ENCODE results near the gene ELANE. TPM values are rescaled to one million over a fixed set of nuclear protein-coding genes. Genes with fewer than 3 reads are reported as not detected.
"Not testable (repeated sequence)": the region's sequence is repeated elsewhere in the genome, so short reads cannot be mapped to it uniquely, and the experiment has no call there.

ELANE gene
- total RNA-seq, 1 donor from 2014 or later: 1.3 TPM

- no peak for DNase-seq (ENCODE audit: low spot score)
Measured at GRCh38 chr19:813219-814151, 38.6 kb upstream of the ELANE start.

GRCh38 chr19:814152-815078, 37.7 kb upstream of the ELANE start:
- DNase-seq (ENCODE audit: low spot score): no peak

GRCh38 chr19:815079-815774, 36.9 kb upstream of the ELANE start:
- DNase-seq (ENCODE audit: low spot score): no peak

GRCh38 chr19:815775-816499, 36.2 kb upstream of the ELANE start:
- DNase-seq (ENCODE audit: low spot score): no peak

- no peak for DNase-seq (ENCODE audit: low spot score)
Measured at GRCh38 chr19:816500-816857, 35.6 kb upstream of the ELANE start.

- not testable (repeated sequence) for DNase-seq (ENCODE audit: low spot score)
Measured at GRCh38 chr19:820212-820611, 31.9 kb upstream of the ELANE start.

GRCh38 chr19:821231-821824, 30.8 kb upstream of the ELANE start:
- no peak for DNase-seq (ENCODE audit: low spot score)

GRCh38 chr19:821825-822503, 30.1 kb upstream of the ELANE start, which contains the start of gene PLPPR3:
PLPPR3 (minus strand) TSS chr19:821955; CDS start chr19:821559, 396 bp downstream.
- DNase-seq (ENCODE audit: low spot score): no peak

GRCh38 chr19:823565-824121, 28.5 kb upstream of the ELANE start:
- no peak for DNase-seq (ENCODE audit: low spot score)

- DNase-seq (ENCODE audit: low spot score): no peak
Measured at GRCh38 chr19:824885-825284, 27.2 kb upstream of the ELANE start.

- no peak for DNase-seq (ENCODE audit: low spot score)
Measured at GRCh38 chr19:825897-826644, 26.0 kb upstream of the ELANE start.

- DNase-seq (ENCODE audit: low spot score): no peak
Measured at GRCh38 chr19:827314-827709, 24.8 kb upstream of the ELANE start.

GRCh38 chr19:827710-828321, 24.3 kb upstream of the ELANE start, which contains the start of gene AZU1:
AZU1 (plus strand) TSS chr19:827837; CDS start chr19:827847, 10 bp downstream.
- no peak for DNase-seq (ENCODE audit: low spot score)

- DNase-seq (ENCODE audit: low spot score): no peak
Measured at GRCh38 chr19:829129-829758, 22.9 kb upstream of the ELANE start.

- no peak for DNase-seq (ENCODE audit: low spot score)
Measured at GRCh38 chr19:831407-832369, 20.4 kb upstream of the ELANE start.

GRCh38 chr19:834216-834615, 17.9 kb upstream of the ELANE start:
- DNase-seq (ENCODE audit: low spot score): no peak

Measured in mesenteric fat pad (tissue), 1 donor.